CD4-positive, CD25-positive, alpha-beta regulatory T cell (primary cell): ENCODE data around the gene ENOX1. TPM values are rescaled to one million over a fixed set of nuclear protein-coding genes. Genes with fewer than 3 reads are reported as not detected.

ENCODE experiments used
- ATAC-seq, 2 donors: fragments of 150-1000 bp; cut with Tn5 transposase; one replicate each; pipeline ENCODE4 v1.10.0; 2021; ENCODE audit warnings: low read depth in 2 of 2, moderate number of reproducible peaks in 2 of 2, moderate library complexity in 1 of 2
- DNase-seq, 3 donors: peaks; one replicate each; pipeline versions ENCODE4 v3.0.0 to v3.0.0-alpha.2; 2012 to 2022; ENCODE audit warnings: mixed read lengths in 1 of 3
- H3K27ac ChIP-seq: one replicate; pipeline ENCODE4 v1.7.0; 2013; ENCODE audit warnings: mild to moderate bottlenecking, low read length; ENCODE audit not compliant: insufficient read depth, poor library complexity, severe bottlenecking
- H3K27me3 ChIP-seq: one replicate; pipeline ENCODE4 v1.7.0; 2013; ENCODE audit warnings: low read length; ENCODE audit not compliant: control insufficient read depth, insufficient read depth
- H3K36me3 ChIP-seq: one replicate; pipeline ENCODE4 v1.7.0; 2013; ENCODE audit warnings: mild to moderate bottlenecking, low read length, moderate library complexity; ENCODE audit not compliant: control insufficient read depth, insufficient read depth
- H3K4me1 ChIP-seq: 2 replicates; pipeline ENCODE4 v1.7.0; 2013; ENCODE audit warnings: mild to moderate bottlenecking, low read length; ENCODE audit not compliant: insufficient read depth, control insufficient read depth, poor library complexity, severe bottlenecking
- H3K4me3 ChIP-seq: one replicate; pipeline ENCODE4 v1.7.0; 2013; ENCODE audit warnings: low read depth, mild to moderate bottlenecking, low read length, moderate library complexity
- H3K9me3 ChIP-seq, 2 experiments: 1 replicate in 1 of 2; 2 replicates in 1 of 2; pipeline ENCODE4 v1.7.0; 2013; ENCODE audit warnings: low read length in 2 of 2, mild to moderate bottlenecking in 1 of 2, moderate library complexity in 1 of 2; ENCODE audit not compliant: control insufficient read depth in 2 of 2
- H3K27ac Mint-ChIP-seq, 3 donors: one replicate each; pipeline ENCODE4 v1.8.0; 2020 to 2022; ENCODE audit warnings: mild to moderate bottlenecking in 3 of 3, mixed read lengths in 3 of 3, moderate library complexity in 2 of 3
- H3K27me3 Mint-ChIP-seq: one replicate; pipeline ENCODE4 v1.8.0; 2022; ENCODE audit warnings: mild to moderate bottlenecking, mixed read lengths
- H3K36me3 Mint-ChIP-seq: one replicate; pipeline ENCODE4 v1.8.0; 2020; ENCODE audit warnings: mixed read lengths
- H3K4me1 Mint-ChIP-seq, 4 donors: one replicate each; pipeline ENCODE4 v1.8.0; 2020 to 2022; ENCODE audit warnings: mixed read lengths in 4 of 4, mild to moderate bottlenecking in 1 of 4
- H3K4me3 Mint-ChIP-seq, 4 donors: one replicate each; pipeline ENCODE4 v1.8.0; 2020 to 2022; ENCODE audit warnings: mild to moderate bottlenecking in 4 of 4, mixed read lengths in 4 of 4, moderate library complexity in 3 of 4
- H3K9me3 Mint-ChIP-seq, 7 donors: one replicate each; pipeline ENCODE4 v1.8.0; 2020 to 2022; ENCODE audit warnings: mixed read lengths in 7 of 7, mild to moderate bottlenecking in 3 of 7, moderate library complexity in 2 of 7
- polyA plus RNA-seq, 4 donors: library from polyadenylated mRNA; unstranded; fragments of 300-500 nt; fragmentation: Illumina TruSeq; gene quantifications; one replicate each; pipeline ENCODE4 v1.2.3, GENCODE V29; 2021
- total RNA-seq: library from RNA; stranded (reverse); gene quantifications from one replicate; pipeline ENCODE4 v1.2.3, GENCODE V29; 2022

Gene ENOX1
- total and polyA plus RNA-seq, 5 donors from 2014 or later, result 0.10 TPM; not detected in 4

- Mint-ChIP-seq H3K27me3 (no peaks in the 10 kb centered on the region), H3K36me3 (no peaks in the 10 kb centered on the region), H3K4me3 (no peak overlapping the region), H3K4me1 (no peaks in the 10 kb centered on the region), H3K9me3 (no peaks in the 10 kb centered on the region), H3K27ac (no peak overlapping the region)
- no peak overlapping the region for H3K4me3 ChIP-seq
- H3K36me3 ChIP-seq, result no peaks in the 10 kb centered on the region
- peaks cover 3% of the 10 kb centered on the region for H3K27me3 ChIP-seq
- H3K4me1 ChIP-seq, result no peaks in the 10 kb centered on the region
- no peak overlapping the region for H3K27ac ChIP-seq
- ATAC-seq (no peak), DNase-seq (no peak)
- no peaks in the 10 kb centered on the region for H3K9me3 ChIP-seq
Measured at GRCh38 chr13:43652760-43653159, 134.0 kb downstream of the ENOX1 start.

- Histone ChIP-seq H3K27ac (no peak overlapping the region), H3K4me1 (no peaks in the 10 kb centered on the region), H3K9me3 (no peaks in the 10 kb centered on the region), H3K27me3 (no peaks in the 10 kb centered on the region), H3K36me3 (no peaks in the 10 kb centered on the region), H3K4me3 (no peak overlapping the region)
- no peak for DNase-seq
- no peaks in the 10 kb centered on the region for H3K9me3 Mint-ChIP-seq
- no peak overlapping the region for H3K4me3 Mint-ChIP-seq
- no peaks in the 10 kb centered on the region for H3K27me3 Mint-ChIP-seq
- no peak overlapping the region for H3K27ac Mint-ChIP-seq
- H3K4me1 Mint-ChIP-seq, result no peaks in the 10 kb centered on the region
- ATAC-seq, result no peak
- H3K36me3 Mint-ChIP-seq, result no peaks in the 10 kb centered on the region
Measured at GRCh38 chr13:43650882-43651281, 135.9 kb downstream of the ENOX1 start.

- H3K36me3 ChIP-seq, result no peaks in the 10 kb centered on the region
- no peak overlapping the region for H3K27ac ChIP-seq
- Mint-ChIP-seq H3K4me3 (no peak overlapping the region), H3K27ac (no peak overlapping the region), H3K4me1 (no peaks in the 10 kb centered on the region), H3K9me3 (no peaks in the 10 kb centered on the region), H3K36me3 (no peaks in the 10 kb centered on the region), H3K27me3 (no peaks in the 10 kb centered on the region)
- no peaks in the 10 kb centered on the region for H3K4me1 ChIP-seq
- H3K4me3 ChIP-seq, result no peak overlapping the region
- no peaks in the 10 kb centered on the region for H3K27me3 ChIP-seq
- DNase-seq (no peak), ATAC-seq (no peak)
- no peaks in the 10 kb centered on the region for H3K9me3 ChIP-seq
Measured at GRCh38 chr13:43648733-43649132, 138.0 kb downstream of the ENOX1 start.

- Histone ChIP-seq H3K27ac (no peak overlapping the region), H3K9me3 (no peaks in the 10 kb centered on the region), H3K4me1 (no peaks in the 10 kb centered on the region), H3K27me3 (no peaks in the 10 kb centered on the region), H3K36me3 (no peaks in the 10 kb centered on the region), H3K4me3 (no peak overlapping the region)
- H3K4me1 Mint-ChIP-seq, result no peaks in the 10 kb centered on the region
- H3K27ac Mint-ChIP-seq, result no peak overlapping the region
- DNase-seq, result no peak
- H3K4me3 Mint-ChIP-seq, result no peak overlapping the region
- H3K36me3 Mint-ChIP-seq, result no peaks in the 10 kb centered on the region
- no peak for ATAC-seq
- H3K27me3 Mint-ChIP-seq, result no peaks in the 10 kb centered on the region
- H3K9me3 Mint-ChIP-seq, result no peaks in the 10 kb centered on the region
Measured at GRCh38 chr13:43647471-43647870, 139.3 kb downstream of the ENOX1 start.

- no peaks in the 10 kb centered on the region for H3K4me1 Mint-ChIP-seq
- H3K27ac Mint-ChIP-seq, result no peak overlapping the region
- no peak overlapping the region for H3K4me3 Mint-ChIP-seq
- Histone ChIP-seq H3K4me3 (no peak overlapping the region), H3K27ac (no peak overlapping the region), H3K36me3 (no peaks in the 10 kb centered on the region), H3K27me3 (no peaks in the 10 kb centered on the region), H3K9me3 (no peaks in the 10 kb centered on the region), H3K4me1 (no peaks in the 10 kb centered on the region)
- no peaks in the 10 kb centered on the region for H3K36me3 Mint-ChIP-seq
- no peaks in the 10 kb centered on the region for H3K27me3 Mint-ChIP-seq
- DNase-seq (no peak), ATAC-seq (no peak)
- peaks cover 0 to 1% (median 0%) of the 10 kb centered on the region in 7 donors for H3K9me3 Mint-ChIP-seq
Measured at GRCh38 chr13:43640476-43640875, 146.3 kb downstream of the ENOX1 start.

GRCh38 chr13:43631106-43631505 is 155.7 kb downstream of the ENOX1 start:
- Histone ChIP-seq H3K27me3 (peaks cover 2% of the 10 kb centered on the region), H3K9me3 (no peaks in the 10 kb centered on the region), H3K4me3 (no peak overlapping the region), H3K4me1 (no peaks in the 10 kb centered on the region), H3K27ac (no peak overlapping the region), H3K36me3 (no peaks in the 10 kb centered on the region)
- peaks cover 0 to 2% (median 0%) of the 10 kb centered on the region in 7 donors for H3K9me3 Mint-ChIP-seq
- no peaks in the 10 kb centered on the region for H3K36me3 Mint-ChIP-seq
- DNase-seq, result no peak
- H3K27ac Mint-ChIP-seq, result no peak overlapping the region
- no peak overlapping the region for H3K4me3 Mint-ChIP-seq
- no peaks in the 10 kb centered on the region for H3K4me1 Mint-ChIP-seq
- H3K27me3 Mint-ChIP-seq, result peaks cover 11% of the 10 kb centered on the region
- ATAC-seq, result no peak

GRCh38 chr13:43629691-43630480 is 156.9 kb downstream of the ENOX1 start:
- no peaks in the 10 kb centered on the region for H3K9me3 ChIP-seq
- H3K9me3 Mint-ChIP-seq, result peaks cover 0 to 2% (median 0%) of the 10 kb centered on the region in 7 donors
- H3K27ac ChIP-seq, result no peak overlapping the region
- no peaks in the 10 kb centered on the region for H3K4me1 ChIP-seq
- no peaks in the 10 kb centered on the region for H3K36me3 Mint-ChIP-seq
- H3K27me3 Mint-ChIP-seq, result peaks cover 11% of the 10 kb centered on the region
- no peak for ATAC-seq
- H3K4me3 ChIP-seq, result no peak overlapping the region
- H3K36me3 ChIP-seq, result no peaks in the 10 kb centered on the region
- H3K4me3 Mint-ChIP-seq, result no peak overlapping the region
- no peak for DNase-seq
- no peak overlapping the region for H3K27ac Mint-ChIP-seq
- H3K27me3 ChIP-seq, result peaks cover 2% of the 10 kb centered on the region
- no peaks in the 10 kb centered on the region for H3K4me1 Mint-ChIP-seq

- H3K27ac ChIP-seq, result no peak overlapping the region
- no peaks in the 10 kb centered on the region for H3K9me3 ChIP-seq
- no peaks in the 10 kb centered on the region for H3K4me1 Mint-ChIP-seq
- ATAC-seq (no peak), DNase-seq (no peak)
- peaks cover 0 to 4% (median 1%) of the 10 kb centered on the region in 7 donors for H3K9me3 Mint-ChIP-seq
- no peak overlapping the region for H3K4me3 ChIP-seq
- H3K4me1 ChIP-seq, result no peaks in the 10 kb centered on the region
- peaks cover 15% of the 10 kb centered on the region for H3K27me3 Mint-ChIP-seq
- no peak overlapping the region for H3K4me3 Mint-ChIP-seq
- H3K36me3 Mint-ChIP-seq, result no peaks in the 10 kb centered on the region
- no peaks in the 10 kb centered on the region for H3K36me3 ChIP-seq
- no peak overlapping the region for H3K27ac Mint-ChIP-seq
- H3K27me3 ChIP-seq, result no peaks in the 10 kb centered on the region
Measured at GRCh38 chr13:43626994-43627393, 159.8 kb downstream of the ENOX1 start.
